ENCODE results near the gene OR10A4.
"Not testable (repeated sequence)": the region's sequence is repeated elsewhere in the genome, so short reads cannot be mapped to it uniquely, and the experiment has no call there.

OR10A4 gene, protein sequence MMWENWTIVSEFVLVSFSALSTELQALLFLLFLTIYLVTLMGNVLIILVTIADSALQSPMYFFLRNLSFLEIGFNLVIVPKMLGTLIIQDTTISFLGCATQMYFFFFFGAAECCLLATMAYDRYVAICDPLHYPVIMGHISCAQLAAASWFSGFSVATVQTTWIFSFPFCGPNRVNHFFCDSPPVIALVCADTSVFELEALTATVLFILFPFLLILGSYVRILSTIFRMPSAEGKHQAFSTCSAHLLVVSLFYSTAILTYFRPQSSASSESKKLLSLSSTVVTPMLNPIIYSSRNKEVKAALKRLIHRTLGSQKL

GRCh38 chr11:6876325-6876724 is at the start of gene OR10A4:
Gene OR10A4, plus strand, starts transcription at chr11:6876625. Its CDS starts 23 bp downstream, at chr11:6876648.
- no peak within 1 kb of the TSS for H3K4me3 ChIP-seq (ENCODE audit: low read depth, low read length)

- H3K4me3 ChIP-seq (ENCODE audit: low read depth, low read length) = no peak overlapping the region
Measured at GRCh38 chr11:6828103-6828502, 48.3 kb upstream of the OR10A4 start.

- no peak overlapping the region for H3K4me3 ChIP-seq (ENCODE audit: low read depth, low read length)
Measured at GRCh38 chr11:6833356-6833755, 43.1 kb upstream of the OR10A4 start.

- no peak overlapping the region for H3K4me3 ChIP-seq (ENCODE audit: low read depth, low read length)
Measured at GRCh38 chr11:6834021-6834420, 42.4 kb upstream of the OR10A4 start.

GRCh38 chr11:6841694-6842093 is 34.7 kb upstream of the OR10A4 start:
- H3K4me3 ChIP-seq (ENCODE audit: low read depth, low read length) = no peak overlapping the region

DNA sequence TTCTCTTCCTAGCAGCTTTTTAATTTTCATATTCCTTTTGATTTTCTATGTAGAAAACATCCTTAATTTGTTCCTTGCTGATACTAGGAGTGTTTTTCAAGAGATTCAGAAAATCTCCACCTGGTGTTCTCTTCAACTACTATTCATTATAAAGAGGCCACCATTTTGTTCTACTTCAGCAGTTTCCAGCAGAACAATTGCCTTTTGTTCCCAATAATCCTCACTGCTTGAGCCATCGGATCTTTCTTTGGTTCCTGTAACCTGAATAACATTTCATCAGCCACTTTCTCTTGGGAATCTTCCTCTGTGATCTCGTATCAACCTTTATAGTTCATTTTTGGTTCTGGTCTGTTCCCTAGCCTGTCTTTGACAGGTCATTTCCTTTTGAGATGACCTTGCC is 32.8 kb upstream of the OR10A4 start:
- no peak overlapping the region for H3K4me3 ChIP-seq (ENCODE audit: low read depth, low read length)

DNA sequence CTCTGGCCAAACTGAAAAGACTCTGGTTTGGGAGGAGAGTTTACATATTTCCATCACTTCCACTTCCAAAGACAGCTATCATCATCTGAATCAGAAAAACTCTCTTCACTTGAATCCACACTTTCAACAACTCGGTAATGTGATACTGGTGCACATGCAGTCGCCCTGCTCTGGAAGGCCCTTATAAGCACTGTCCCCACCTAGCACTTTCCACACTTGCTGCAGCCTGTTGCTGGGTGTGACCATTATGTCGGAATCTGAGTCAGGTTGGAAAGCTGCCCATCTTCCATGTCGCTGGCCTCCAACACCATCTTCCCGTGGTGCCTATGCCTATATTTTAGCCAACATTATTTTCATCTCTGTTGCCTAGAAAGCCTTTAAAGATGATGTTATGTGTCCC is 32.1 kb upstream of the OR10A4 start:
- no peak overlapping the region for H3K4me3 ChIP-seq (ENCODE audit: low read depth, low read length)

GRCh38 chr11:6845383-6845782 is 31.0 kb upstream of the OR10A4 start, which contains the start of gene OR10A5:
Gene OR10A5, plus strand, starts transcription at chr11:6845683. Its CDS starts 0 bp downstream, at chr11:6845683.
- no peak within 1 kb of the TSS for H3K4me3 ChIP-seq (ENCODE audit: low read depth, low read length)

DNA sequence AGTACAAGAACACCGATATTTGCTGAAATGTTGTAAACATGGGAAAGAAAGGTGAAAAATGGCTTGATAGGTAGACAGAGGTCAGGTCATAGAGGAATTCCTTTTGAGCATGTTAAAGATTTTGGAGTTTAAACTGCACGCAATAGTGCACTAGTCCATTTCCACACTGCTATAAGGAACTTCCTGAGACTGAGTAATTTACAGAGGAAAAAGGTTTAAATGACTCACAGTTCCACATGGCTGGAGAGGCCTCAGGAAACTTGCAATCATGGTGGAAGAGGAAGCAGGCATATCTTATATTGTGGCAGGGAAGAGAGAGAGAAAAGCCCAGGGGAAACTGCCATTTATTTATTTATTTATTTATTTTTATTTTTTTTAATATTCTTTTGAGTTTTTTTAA is 25.9 kb upstream of the OR10A4 start:
- no peak overlapping the region for H3K4me3 ChIP-seq (ENCODE audit: low read depth, low read length)

DNA sequence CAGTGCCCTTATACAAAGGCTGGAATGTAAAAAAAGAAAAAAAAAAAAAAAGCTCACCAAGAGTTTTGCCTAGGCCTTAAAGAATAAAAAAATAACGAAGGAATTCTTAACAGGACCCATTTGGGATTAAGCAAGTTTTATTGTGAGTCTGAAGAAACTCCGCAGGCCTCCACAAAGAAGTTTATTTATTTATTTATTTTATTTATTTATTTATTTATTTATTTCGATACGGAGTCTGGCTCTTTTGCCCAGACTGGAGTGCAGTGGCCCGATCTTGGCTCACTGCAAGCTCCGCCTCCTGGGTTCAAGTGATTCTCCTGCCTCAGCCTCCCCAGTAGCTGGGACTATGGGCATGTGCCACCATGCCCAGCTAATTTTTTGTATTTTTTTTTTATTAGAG is 21.6 kb upstream of the OR10A4 start:
- H3K4me3 ChIP-seq (ENCODE audit: low read depth, low read length) = not testable (repeated sequence)

DNA sequence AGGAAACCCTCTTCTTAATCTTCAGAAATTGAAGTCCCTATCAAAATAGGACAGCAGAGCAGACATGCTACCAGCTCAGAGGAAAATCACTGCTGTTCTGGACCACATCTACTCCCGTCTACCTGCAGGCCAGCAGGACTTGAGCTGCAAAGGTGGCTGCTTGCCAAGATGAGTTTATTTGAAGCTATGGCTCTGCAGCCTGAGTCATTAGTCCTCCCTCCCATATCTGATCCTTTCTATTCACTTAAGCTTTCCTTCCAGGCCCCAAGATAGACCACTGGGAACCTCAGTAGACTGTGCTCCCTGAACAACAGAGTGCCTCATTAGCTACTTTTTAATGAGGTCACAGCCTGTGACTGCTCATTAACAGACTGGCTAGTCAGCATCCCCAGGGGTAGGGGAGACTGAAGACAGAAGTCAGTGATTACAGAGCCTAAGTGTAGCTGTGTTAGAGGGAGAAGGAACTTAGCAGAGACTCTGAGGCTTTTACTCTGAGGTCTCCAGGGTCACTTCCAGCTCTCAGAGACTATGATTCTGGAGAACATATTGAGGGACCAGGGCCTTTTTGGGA is 20.4 kb upstream of the OR10A4 start:
- no peak overlapping the region for H3K4me3 ChIP-seq (ENCODE audit: low read depth, low read length)

DNA sequence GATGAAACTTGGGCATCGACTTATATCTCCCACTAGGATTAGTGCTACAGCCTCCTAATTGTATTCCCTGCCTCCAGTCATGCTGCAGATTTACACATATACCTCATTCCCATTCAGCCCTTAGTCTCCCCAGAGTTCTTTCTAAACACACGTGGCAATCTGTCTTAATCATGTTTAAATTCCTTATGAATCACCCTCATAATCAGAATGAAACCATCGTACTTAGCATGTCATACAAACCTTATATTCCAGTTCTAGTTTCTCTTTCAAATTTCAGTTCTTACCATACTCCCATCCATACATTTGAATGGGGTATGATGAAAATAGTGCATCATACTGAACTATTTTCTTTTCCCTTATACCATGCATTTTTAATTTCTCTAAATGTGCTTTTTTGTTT is 19.6 kb upstream of the OR10A4 start:
- no peak overlapping the region for H3K4me3 ChIP-seq (ENCODE audit: low read depth, low read length)

GRCh38 chr11:6862961-6863360 is 13.5 kb upstream of the OR10A4 start, which contains the start of gene OR10A2:
Gene OR10A2, plus strand, starts transcription at chr11:6863057. Its CDS starts 6,698 bp downstream, at chr11:6869755.
- no peak within 1 kb of the TSS for H3K4me3 ChIP-seq (ENCODE audit: low read depth, low read length)

- no peak overlapping the region for H3K4me3 ChIP-seq (ENCODE audit: low read depth, low read length)
Measured at GRCh38 chr11:6864438-6864837, 12.0 kb upstream of the OR10A4 start.

DNA sequence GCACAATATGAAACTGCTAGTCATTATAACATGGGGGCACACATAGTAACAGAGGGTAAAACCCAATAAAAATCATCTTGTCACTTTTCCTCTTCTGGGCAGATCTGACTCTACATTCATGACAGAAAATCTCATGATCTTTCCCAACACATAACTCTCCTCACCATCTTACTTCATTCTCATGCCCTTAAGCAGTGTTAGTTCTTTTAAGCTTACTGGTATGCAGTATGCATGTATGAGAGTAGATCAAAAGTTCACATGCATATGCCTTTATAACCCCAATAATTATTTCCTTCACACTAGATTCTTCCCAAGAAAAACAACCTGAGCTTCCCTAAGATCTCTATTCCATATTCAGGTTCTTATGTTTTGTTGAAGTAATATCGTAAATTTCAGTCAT is 5.1 kb upstream of the OR10A4 start:
- H3K4me3 ChIP-seq (ENCODE audit: low read depth, low read length) = no peak overlapping the region

DNA sequence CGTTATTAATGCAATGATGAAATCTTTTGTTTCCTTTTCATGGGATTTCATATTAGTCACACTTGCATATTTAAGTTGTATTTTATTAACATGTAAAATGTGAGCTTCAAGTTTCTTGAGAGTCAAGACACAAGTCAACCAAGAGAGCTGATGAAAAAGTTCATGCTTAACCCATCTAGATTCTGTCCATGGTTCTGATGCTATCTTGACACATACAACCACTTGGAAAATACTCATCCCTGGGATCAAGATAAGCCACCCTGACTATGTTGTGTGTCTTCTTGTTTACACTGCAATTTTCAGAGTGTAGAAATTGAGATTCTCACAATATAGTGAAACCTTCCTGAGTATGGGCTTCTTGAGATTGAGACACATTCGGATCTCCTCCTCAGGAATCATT is 664 bp upstream of the OR10A4 start:
- no peak overlapping the region for H3K4me3 ChIP-seq (ENCODE audit: low read depth, low read length)

DNA sequence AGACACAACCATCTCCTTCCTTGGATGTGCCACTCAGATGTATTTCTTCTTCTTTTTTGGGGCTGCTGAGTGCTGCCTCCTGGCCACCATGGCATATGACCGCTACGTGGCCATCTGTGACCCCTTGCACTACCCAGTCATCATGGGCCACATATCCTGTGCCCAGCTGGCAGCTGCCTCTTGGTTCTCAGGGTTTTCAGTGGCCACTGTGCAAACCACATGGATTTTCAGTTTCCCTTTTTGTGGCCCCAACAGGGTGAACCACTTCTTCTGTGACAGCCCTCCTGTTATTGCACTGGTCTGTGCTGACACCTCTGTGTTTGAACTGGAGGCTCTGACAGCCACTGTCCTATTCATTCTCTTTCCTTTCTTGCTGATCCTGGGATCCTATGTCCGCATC is 489 bp downstream of the OR10A4 start:
- H3K4me3 ChIP-seq (ENCODE audit: low read depth, low read length) = no peak overlapping the region

DNA sequence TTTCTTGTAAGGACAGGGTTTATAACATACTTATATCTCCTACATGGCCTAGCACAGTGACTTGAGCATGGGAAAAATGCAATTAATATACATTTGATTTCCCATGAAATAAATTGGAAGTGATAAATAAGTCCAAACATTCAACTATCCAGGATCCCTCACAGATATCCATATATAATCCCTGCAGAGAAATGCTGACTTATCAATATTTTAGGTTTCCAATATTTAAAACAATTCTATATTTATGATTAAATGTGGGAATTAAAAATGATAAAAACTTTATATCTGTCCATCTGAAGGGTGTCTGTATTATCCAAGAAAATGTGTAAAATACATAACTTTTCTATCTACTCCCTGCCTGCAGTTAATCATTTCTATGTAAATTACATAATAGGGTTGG is 6.3 kb downstream of the OR10A4 start:
- no peak overlapping the region for H3K4me3 ChIP-seq (ENCODE audit: low read depth, low read length)

GRCh38 chr11:6887711-6888110 is 11.3 kb downstream of the OR10A4 start:
- H3K4me3 ChIP-seq (ENCODE audit: low read depth, low read length) = not testable (repeated sequence)

DNA sequence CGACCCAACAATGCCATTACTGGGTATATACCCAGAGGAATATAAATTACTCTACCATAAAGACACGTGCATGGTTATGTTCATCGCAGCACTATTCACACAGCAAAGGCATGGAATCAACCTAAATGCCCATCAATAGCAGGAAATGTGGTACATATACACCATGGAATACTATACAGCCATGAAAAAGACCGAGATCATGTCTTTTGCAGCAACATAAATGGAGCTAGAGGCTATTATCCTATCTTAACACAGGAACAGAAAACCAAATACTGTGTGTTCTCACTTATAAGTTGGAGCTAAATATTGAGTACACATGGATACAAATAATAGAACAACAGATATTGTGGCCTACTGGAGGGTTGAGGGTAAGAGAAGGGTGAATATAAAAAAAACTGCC is 12.4 kb downstream of the OR10A4 start:
- H3K4me3 ChIP-seq (ENCODE audit: low read depth, low read length) = no peak overlapping the region

DNA sequence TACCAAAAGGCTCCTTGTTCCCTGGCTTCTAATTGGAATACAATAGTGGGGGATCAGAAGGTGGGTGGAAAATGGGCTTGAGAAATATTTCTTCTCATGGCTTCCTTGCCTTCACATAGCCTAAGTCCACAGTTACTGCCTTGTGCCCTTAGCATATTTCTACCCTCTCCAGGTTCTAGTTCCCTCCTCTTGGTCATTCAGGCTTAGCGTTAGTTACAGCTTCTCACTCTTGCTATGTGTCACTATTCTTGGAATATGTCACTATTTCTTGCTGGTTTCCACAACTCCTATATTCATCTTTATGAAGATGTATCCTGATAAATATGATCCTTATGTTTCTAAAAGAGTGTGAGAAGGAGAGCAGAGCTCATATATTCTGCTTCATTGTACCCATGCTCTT is 13.4 kb downstream of the OR10A4 start:
- H3K4me3 ChIP-seq (ENCODE audit: low read depth, low read length) = no peak overlapping the region

GRCh38 chr11:6892400-6892799 is 16.0 kb downstream of the OR10A4 start, which contains the start of gene OR2D2:
Gene OR2D2, minus strand, starts transcription at chr11:6892500. Its CDS starts 0 bp downstream, at chr11:6892500.
- no peak within 1 kb of the TSS for H3K4me3 ChIP-seq (ENCODE audit: low read depth, low read length)

DNA sequence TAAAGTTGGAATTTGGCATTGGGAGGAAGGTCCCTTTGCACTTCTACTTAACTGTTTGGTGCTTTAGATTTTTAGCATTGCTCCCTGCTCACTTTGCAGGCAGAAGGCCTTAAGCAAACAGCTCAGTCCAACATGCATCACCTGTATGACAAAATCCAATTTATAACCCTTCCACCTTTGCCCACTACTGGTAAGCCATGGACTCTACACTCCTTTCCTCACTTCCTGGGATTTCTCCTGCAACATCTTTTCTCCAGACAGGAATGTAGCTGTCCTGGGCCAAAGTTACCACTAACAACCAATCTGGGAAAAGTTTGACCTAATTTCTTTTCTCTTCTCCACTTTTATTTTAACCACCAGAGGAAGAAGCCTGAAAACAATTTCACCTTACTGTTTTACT is 17.7 kb downstream of the OR10A4 start:
- no peak overlapping the region for H3K4me3 ChIP-seq (ENCODE audit: low read depth, low read length)
